HG03039 (cell line): ENCODE measurements around the gene SYNGR3.
A peak's percentile ranks its signal among the peaks of the same experiment; 100 is the strongest.

Source experiments
- ATAC-seq: cut with Tn5 transposase; IDR thresholded peaks from one replicate; pipeline ENCODE4 v1.9.1; 2021; ENCODE audit warnings: mild to moderate bottlenecking, moderate library complexity; ENCODE audit not compliant: unreplicated experiment

Gene SYNGR3

GRCh38 chr16:1976216-1976520 is 13.6 kb upstream of the SYNGR3 start:
- no peak for ATAC-seq

- ATAC-seq = no peak
Measured at GRCh38 chr16:1976951-1977874, 12.6 kb upstream of the SYNGR3 start.

- ATAC-seq = no peak
Measured at GRCh38 chr16:1977875-1978268, 11.9 kb upstream of the SYNGR3 start.

GRCh38 chr16:1978476-1979120 is 11.2 kb upstream of the SYNGR3 start:
- ATAC-seq = no peak

GRCh38 chr16:1979271-1980029 is 10.3 kb upstream of the SYNGR3 start:
- no peak for ATAC-seq

- ATAC-seq = no peak
Measured at GRCh38 chr16:1980030-1980769, 9.6 kb upstream of the SYNGR3 start.

GRCh38 chr16:1980770-1981087 is 9.0 kb upstream of the SYNGR3 start:
- no peak for ATAC-seq

- ATAC-seq = no peak
Measured at GRCh38 chr16:1981398-1981836, 8.4 kb upstream of the SYNGR3 start, which contains the start of gene NOXO1. NOXO1 (minus strand) TSS chr16:1981469; CDS start chr16:1981179, 290 bp downstream.

- no peak for ATAC-seq
Measured at GRCh38 chr16:1982013-1982433, 7.7 kb upstream of the SYNGR3 start.

- no peak for ATAC-seq
Measured at GRCh38 chr16:1982991-1983543, 6.7 kb upstream of the SYNGR3 start.

- ATAC-seq = peak; percentile 69
Measured at GRCh38 chr16:1983544-1984346, 6.0 kb upstream of the SYNGR3 start, which contains the start of gene GFER. GFER (plus strand) TSS chr16:1984193; CDS start chr16:1984219, 26 bp downstream.

- no peak for ATAC-seq
Measured at GRCh38 chr16:1984347-1985225, 5.2 kb upstream of the SYNGR3 start.

- ATAC-seq = no peak
Measured at GRCh38 chr16:1985466-1986150, 4.2 kb upstream of the SYNGR3 start.

- ATAC-seq = no peak
Measured at GRCh38 chr16:1987198-1987597, 2.6 kb upstream of the SYNGR3 start.

- ATAC-seq = no peak
Measured at GRCh38 chr16:1990101-1990350, 256 bp downstream of the SYNGR3 start.

GRCh38 chr16:1990351-1991134 is 773 bp downstream of the SYNGR3 start:
- ATAC-seq = no peak

GRCh38 chr16:1991135-1991551 is 1.4 kb downstream of the SYNGR3 start:
- no peak for ATAC-seq

- ATAC-seq = no peak
Measured at GRCh38 chr16:1991588-1991947, 1.8 kb downstream of the SYNGR3 start.
